ENCODE results near the gene DGLUCY.

The DGLUCY gene

GRCh38 chr14:91113829-91114078, at the start of gene DGLUCY:
DGLUCY (plus strand) TSS chr14:91114073; CDS start chr14:91160295, 46,222 bp downstream.
- Histone ChIP-seq H3K4me1 (ENCODE audit: insufficient read depth, insufficient read length) (peaks cover 2% of the 10 kb centered on the region), H3K9ac (ENCODE audit: insufficient read length, low read depth) (peak within 1 kb of the TSS; percentile 82), H3K9me3 (ENCODE audit: insufficient read depth, low read length) (peaks cover 7% of the 10 kb centered on the region; the same call in 1 of the 2 replicates), H3K4me3 (ENCODE audit: insufficient read length, low read depth) (peak within 1 kb of the TSS; percentile 67), H3K36me3 (ENCODE audit: insufficient read depth, insufficient read length, low read length) (peaks cover 4% of the 10 kb centered on the region), H3K27me3 (ENCODE audit: insufficient read depth, insufficient read length) (no peaks in the 10 kb centered on the region)
- TF ChIP-seq YY1 (IDR thresholded peaks at IDR 0.05; ENCODE audit: insufficient read depth, insufficient read length) (no peak), SUZ12 (IDR thresholded peaks at IDR 0.05; ENCODE audit: extremely low read depth, insufficient read depth, insufficient read length) (no peak), ZNF274 (IDR thresholded peaks at IDR 0.05; ENCODE audit: low read depth, low read length) (no peak)
- DNase-seq (ENCODE audit: low read depth, low spot score), result no peak

GRCh38 chr14:91065266-91065665, 48.6 kb upstream of the DGLUCY start:
- TF ChIP-seq SUZ12 (IDR thresholded peaks at IDR 0.05; ENCODE audit: extremely low read depth, insufficient read depth, insufficient read length) (no peak), YY1 (IDR thresholded peaks at IDR 0.05; ENCODE audit: insufficient read depth, insufficient read length) (no peak), ZNF274 (IDR thresholded peaks at IDR 0.05; ENCODE audit: low read depth, low read length) (no peak)
- Histone ChIP-seq H3K27me3 (ENCODE audit: insufficient read depth, insufficient read length) (peaks cover 4% of the 10 kb centered on the region), H3K4me3 (ENCODE audit: insufficient read length, low read depth) (no peak overlapping the region), H3K9ac (ENCODE audit: insufficient read length, low read depth) (no peak overlapping the region), H3K36me3 (ENCODE audit: insufficient read depth, insufficient read length, low read length) (no peaks in the 10 kb centered on the region), H3K4me1 (ENCODE audit: insufficient read depth, insufficient read length) (no peaks in the 10 kb centered on the region), H3K9me3 (ENCODE audit: insufficient read depth, low read length) (no peaks in the 10 kb centered on the region)
- DNase-seq (ENCODE audit: low read depth, low spot score), result no peak

- Histone ChIP-seq H3K4me3 (ENCODE audit: insufficient read length, low read depth) (no peak overlapping the region), H3K4me1 (ENCODE audit: insufficient read depth, insufficient read length) (no peaks in the 10 kb centered on the region), H3K9ac (ENCODE audit: insufficient read length, low read depth) (no peak overlapping the region), H3K27me3 (ENCODE audit: insufficient read depth, insufficient read length) (no peaks in the 10 kb centered on the region), H3K9me3 (ENCODE audit: insufficient read depth, low read length) (no peaks in the 10 kb centered on the region), H3K36me3 (ENCODE audit: insufficient read depth, insufficient read length, low read length) (no peaks in the 10 kb centered on the region)
- TF ChIP-seq YY1 (IDR thresholded peaks at IDR 0.05; ENCODE audit: insufficient read depth, insufficient read length) (no peak), ZNF274 (IDR thresholded peaks at IDR 0.05; ENCODE audit: low read depth, low read length) (no peak), SUZ12 (IDR thresholded peaks at IDR 0.05; ENCODE audit: extremely low read depth, insufficient read depth, insufficient read length) (no peak)
- no peak for DNase-seq (ENCODE audit: low read depth, low spot score)
These were observed 46.7 kb upstream of the DGLUCY start for GRCh38 chr14:91067186-91067585.

GRCh38 chr14:91068642-91069041, 45.2 kb upstream of the DGLUCY start:
- TF ChIP-seq YY1 (IDR thresholded peaks at IDR 0.05; ENCODE audit: insufficient read depth, insufficient read length), result no peak
- no peak for TF ChIP-seq ZNF274 (IDR thresholded peaks at IDR 0.05; ENCODE audit: low read depth, low read length)
- TF ChIP-seq SUZ12 (IDR thresholded peaks at IDR 0.05; ENCODE audit: extremely low read depth, insufficient read depth, insufficient read length), result no peak
- Histone ChIP-seq H3K9me3 (ENCODE audit: insufficient read depth, low read length) (no peaks in the 10 kb centered on the region), H3K9ac (ENCODE audit: insufficient read length, low read depth) (no peak overlapping the region), H3K36me3 (ENCODE audit: insufficient read depth, insufficient read length, low read length) (no peaks in the 10 kb centered on the region), H3K27me3 (ENCODE audit: insufficient read depth, insufficient read length) (no peaks in the 10 kb centered on the region), H3K4me3 (ENCODE audit: insufficient read length, low read depth) (no peak overlapping the region), H3K4me1 (ENCODE audit: insufficient read depth, insufficient read length) (no peaks in the 10 kb centered on the region)
- DNase-seq (ENCODE audit: low read depth, low spot score), result no peak

- TF ChIP-seq SUZ12 (IDR thresholded peaks at IDR 0.05; ENCODE audit: extremely low read depth, insufficient read depth, insufficient read length) (no peak), ZNF274 (IDR thresholded peaks at IDR 0.05; ENCODE audit: low read depth, low read length) (no peak), YY1 (IDR thresholded peaks at IDR 0.05; ENCODE audit: insufficient read depth, insufficient read length) (no peak)
- no peaks in the 10 kb centered on the region for H3K36me3 ChIP-seq (ENCODE audit: insufficient read depth, insufficient read length, low read length)
These were observed 43.3 kb upstream of the DGLUCY start for GRCh38 chr14:91070572-91070971.

GRCh38 chr14:91075553-91075952, 38.3 kb upstream of the DGLUCY start:
- DNase-seq (ENCODE audit: low read depth, low spot score), result no peak
- no peak overlapping the region for H3K4me3 ChIP-seq (ENCODE audit: insufficient read length, low read depth)
- H3K4me1 ChIP-seq (ENCODE audit: insufficient read depth, insufficient read length), result no peaks in the 10 kb centered on the region
- H3K9me3 ChIP-seq (ENCODE audit: insufficient read depth, low read length), result no peaks in the 10 kb centered on the region
- no peaks in the 10 kb centered on the region for H3K27me3 ChIP-seq (ENCODE audit: insufficient read depth, insufficient read length)
- H3K36me3 ChIP-seq (ENCODE audit: insufficient read depth, insufficient read length, low read length), result no peaks in the 10 kb centered on the region
- no peak for TF ChIP-seq ZNF274 (IDR thresholded peaks at IDR 0.05; ENCODE audit: low read depth, low read length)
- no peak for TF ChIP-seq SUZ12 (IDR thresholded peaks at IDR 0.05; ENCODE audit: extremely low read depth, insufficient read depth, insufficient read length)
- TF ChIP-seq YY1 (IDR thresholded peaks at IDR 0.05; ENCODE audit: insufficient read depth, insufficient read length), result no peak
- no peak overlapping the region for H3K9ac ChIP-seq (ENCODE audit: insufficient read length, low read depth)

More at GRCh38 chr14:91070572-91070971, 43.3 kb upstream of the DGLUCY start:
- DNase-seq (ENCODE audit: low read depth, low spot score), result no peak
- Histone ChIP-seq H3K9ac (ENCODE audit: insufficient read length, low read depth) (no peak overlapping the region), H3K4me3 (ENCODE audit: insufficient read length, low read depth) (no peak overlapping the region), H3K4me1 (ENCODE audit: insufficient read depth, insufficient read length) (no peaks in the 10 kb centered on the region), H3K9me3 (ENCODE audit: insufficient read depth, low read length) (no peaks in the 10 kb centered on the region), H3K27me3 (ENCODE audit: insufficient read depth, insufficient read length) (no peaks in the 10 kb centered on the region)

- DNase-seq (ENCODE audit: low read depth, low spot score), result no peak
- Histone ChIP-seq H3K9ac (ENCODE audit: insufficient read length, low read depth) (no peak overlapping the region), H3K4me1 (ENCODE audit: insufficient read depth, insufficient read length) (no peaks in the 10 kb centered on the region), H3K4me3 (ENCODE audit: insufficient read length, low read depth) (no peak overlapping the region), H3K36me3 (ENCODE audit: insufficient read depth, insufficient read length, low read length) (no peaks in the 10 kb centered on the region), H3K27me3 (ENCODE audit: insufficient read depth, insufficient read length) (no peaks in the 10 kb centered on the region), H3K9me3 (ENCODE audit: insufficient read depth, low read length) (no peaks in the 10 kb centered on the region)
- TF ChIP-seq YY1 (IDR thresholded peaks at IDR 0.05; ENCODE audit: insufficient read depth, insufficient read length), result no peak
- TF ChIP-seq ZNF274 (IDR thresholded peaks at IDR 0.05; ENCODE audit: low read depth, low read length), result no peak
- TF ChIP-seq SUZ12 (IDR thresholded peaks at IDR 0.05; ENCODE audit: extremely low read depth, insufficient read depth, insufficient read length), result no peak
These were observed 35.7 kb upstream of the DGLUCY start for GRCh38 chr14:91078095-91078737.

Measured in NT2/D1 (cell line).